H9 (cell line): ENCODE measurements around the gene PRPF8. TPM values are rescaled to one million over a fixed set of nuclear protein-coding genes. Genes with fewer than 3 reads are reported as not detected.

Source experiments
- DNase-seq: peaks from one replicate; pipeline ENCODE4 v3.0.0-alpha.2; 2017
- H2AFZ ChIP-seq: one replicate; pipeline ENCODE4 v1.6.1; 2013; ENCODE audit warnings: mild to moderate bottlenecking, low read length, control low read depth, moderate library complexity
- H2AK5ac ChIP-seq: 2 replicates; pipeline ENCODE4 v1.6.1; 2013; ENCODE audit warnings: low read length, control low read depth, mixed read lengths; ENCODE audit not compliant: insufficient read length
- H2BK120ac ChIP-seq: one replicate; pipeline ENCODE4 v1.6.1; 2013; ENCODE audit warnings: low read depth, mild to moderate bottlenecking, low read length, control low read depth, inconsistent platforms; ENCODE audit not compliant: poor library complexity, severe bottlenecking
- H2BK12ac ChIP-seq: 2 replicates; pipeline ENCODE4 v1.6.1; 2013; ENCODE audit warnings: low read length, control low read depth, mixed read lengths, low read depth; ENCODE audit not compliant: insufficient read length
- H2BK15ac ChIP-seq: 2 replicates; pipeline ENCODE4 v1.6.1; 2013; ENCODE audit warnings: low read depth, low read length, control low read depth
- H2BK20ac ChIP-seq: one replicate; pipeline ENCODE4 v1.6.1; 2013; ENCODE audit warnings: low read depth, mild to moderate bottlenecking, low read length, control low read depth, inconsistent platforms; ENCODE audit not compliant: poor library complexity, severe bottlenecking
- H2BK5ac ChIP-seq: 2 replicates; pipeline ENCODE4 v1.6.1; 2013; ENCODE audit warnings: low read length, control low read depth, mixed read lengths; ENCODE audit not compliant: insufficient read length
- H3K14ac ChIP-seq: 2 replicates; pipeline ENCODE4 v1.6.1; 2013; ENCODE audit warnings: low read length, control low read depth; ENCODE audit not compliant: insufficient read depth
- H3K18ac ChIP-seq: 2 replicates; pipeline ENCODE4 v1.6.1; 2013; ENCODE audit warnings: low read depth, mild to moderate bottlenecking, mixed read lengths, low read length, control low read depth; ENCODE audit not compliant: insufficient read length
- H3K23ac ChIP-seq: 2 replicates; pipeline ENCODE4 v1.6.1; 2013; ENCODE audit warnings: low read length, control low read depth, mixed read lengths, low read depth; ENCODE audit not compliant: insufficient read length
- H3K23me2 ChIP-seq: 2 replicates; pipeline ENCODE4 v1.6.1; 2013; ENCODE audit warnings: low read depth, mild to moderate bottlenecking, mixed read lengths, low read length, control low read depth; ENCODE audit not compliant: insufficient read length, poor library complexity, severe bottlenecking
- H3K27ac ChIP-seq: 2 replicates; pipeline ENCODE4 v1.5.1; 2013; ENCODE audit warnings: low read length, control low read depth, mixed read lengths, low read depth; ENCODE audit not compliant: insufficient read length
- H3K27me3 ChIP-seq: 2 replicates; pipeline ENCODE4 v1.6.1; 2013; ENCODE audit warnings: low read length, control low read depth, inconsistent platforms; ENCODE audit not compliant: insufficient read depth
- H3K4ac ChIP-seq: 2 replicates; pipeline ENCODE4 v1.6.1; 2013; ENCODE audit warnings: low read depth, mild to moderate bottlenecking, control low read depth, inconsistent platforms, low read length, moderate library complexity
- H3K4me1 ChIP-seq: 2 replicates; pipeline ENCODE4 v1.6.1; 2013; ENCODE audit warnings: low read length, control low read depth, inconsistent platforms; ENCODE audit not compliant: insufficient read depth
- H3K4me2 ChIP-seq: 2 replicates; pipeline ENCODE4 v1.6.1; 2013; ENCODE audit warnings: low read length, control low read depth, mixed read lengths; ENCODE audit not compliant: insufficient read length, insufficient read depth
- H3K56ac ChIP-seq: 2 replicates; pipeline ENCODE4 v1.6.1; 2013; ENCODE audit warnings: low read depth, mild to moderate bottlenecking, mixed read lengths, low read length, control low read depth; ENCODE audit not compliant: insufficient read length
- H3K79me1 ChIP-seq: 2 replicates; pipeline ENCODE4 v1.6.1; 2013; ENCODE audit warnings: low read depth, mild to moderate bottlenecking, moderate library complexity, low read length, control low read depth, inconsistent platforms; ENCODE audit not compliant: insufficient read depth, poor library complexity, severe bottlenecking
- H3K79me2 ChIP-seq: 2 replicates; pipeline ENCODE4 v1.6.1; 2013; ENCODE audit warnings: low read length, control low read depth, inconsistent platforms; ENCODE audit not compliant: insufficient read depth
- H3K9ac ChIP-seq: 2 replicates; pipeline ENCODE4 v1.6.1; 2013; ENCODE audit warnings: low read length, control low read depth, mixed read lengths; ENCODE audit not compliant: insufficient read length; ENCODE audit errors: extremely low read depth
- H3K9me3 ChIP-seq: one replicate; pipeline ENCODE4 v1.6.1; 2013; ENCODE audit warnings: low read depth, low read length, inconsistent platforms; ENCODE audit not compliant: control insufficient read depth
- H3T11ph ChIP-seq: one replicate; pipeline ENCODE4 v1.6.1; 2013; ENCODE audit warnings: mild to moderate bottlenecking, low read length, control low read depth, inconsistent platforms
- H4K20me1 ChIP-seq: one replicate; pipeline ENCODE4 v1.6.1; 2013; ENCODE audit not compliant: control insufficient read depth, insufficient read length, insufficient read depth
- H4K5ac ChIP-seq: 2 replicates; pipeline ENCODE4 v1.6.1; 2013; ENCODE audit warnings: low read depth, mild to moderate bottlenecking, mixed read lengths, low read length, control low read depth; ENCODE audit not compliant: insufficient read length
- H4K8ac ChIP-seq: replicated peaks from 2 replicates; pipeline ENCODE4 v1.6.1; 2013; ENCODE audit warnings: low read length, control low read depth, mixed read lengths, low read depth; ENCODE audit not compliant: insufficient read length
- H4K91ac ChIP-seq: 2 replicates; pipeline ENCODE4 v1.6.1; 2013; ENCODE audit warnings: low read depth, mild to moderate bottlenecking, moderate library complexity, mixed read lengths, low read length, control low read depth; ENCODE audit not compliant: insufficient read length
- H3K27ac Mint-ChIP-seq, 3 experiments: 2 replicates in 2 of 3; 3 replicates in 1 of 3; pipeline ENCODE4 v1.8.0; 2020 to 2021; ENCODE audit warnings: mixed read lengths in 3 of 3, mild to moderate bottlenecking in 1 of 3, moderate library complexity in 1 of 3
- H3K27me3 Mint-ChIP-seq: 2 replicates; pipeline ENCODE4 v1.8.0; 2021; ENCODE audit warnings: low read depth, mild to moderate bottlenecking, moderate library complexity, mixed read lengths
- H3K36me3 Mint-ChIP-seq, 3 experiments: 2 replicates in 2 of 3; 3 replicates in 1 of 3; pipeline ENCODE4 v1.8.0; 2020 to 2021; ENCODE audit warnings: low read depth in 3 of 3, mixed read lengths in 3 of 3; ENCODE audit not compliant: insufficient read depth in 1 of 3
- H3K4me1 Mint-ChIP-seq, 2 experiments: 2 replicates each; pipeline ENCODE4 v1.8.0; 2020; ENCODE audit warnings: mixed read lengths in 2 of 2
- H3K4me3 Mint-ChIP-seq, 2 experiments: 2 replicates in 1 of 2; 3 replicates in 1 of 2; pipeline ENCODE4 v1.8.0; 2020 to 2021; ENCODE audit warnings: mild to moderate bottlenecking in 2 of 2, mixed read lengths in 2 of 2, moderate library complexity in 1 of 2
- H3K9me3 Mint-ChIP-seq, 2 experiments: 2 replicates in 1 of 2; 3 replicates in 1 of 2; pipeline ENCODE4 v1.8.0; 2020; ENCODE audit warnings: mild to moderate bottlenecking in 2 of 2, mixed read lengths in 2 of 2, moderate library complexity in 1 of 2
- CTCF ChIP-seq: fragments of 200-600 bp; sonication (generic); conservative IDR thresholded peaks from 3 replicates; pipeline ENCODE4 v1.8.0; 2021; ENCODE audit warnings: antibody characterized with exemption, mild to moderate bottlenecking
- WGBS: extraction: QIAGEN DNeasy Blood & Tissue Kit; methylation state at CpG from one replicate; pipeline ENCODE4 v1.1.7; 2013; ENCODE audit warnings: missing lambda C conversion rate, low lambda C conversion rate, mixed read lengths; ENCODE audit not compliant: insufficient read length; ENCODE audit errors: extremely low coverage; 5-methylcytosine and 5-hydroxymethylcytosine counted together
- total RNA-seq: library from RNA; stranded (reverse); gene quantifications from 2 replicates; pipeline ENCODE4 v1.2.1, GENCODE V29; 2021

PRPF8 gene
- total RNA-seq, 1 experiment from 2014 or later: 408 TPM

- WGBS: no CpG with 5 or more reads among the region's 13 CpGs
- H3T11ph ChIP-seq: no peak overlapping the region
- no peaks in the 10 kb centered on the region for H3K9me3 ChIP-seq
- no peak overlapping the region for H4K8ac ChIP-seq
- no peaks in the 10 kb centered on the region for H3K79me1 ChIP-seq
- H2AFZ ChIP-seq: no peak overlapping the region
- no peak overlapping the region for H4K5ac ChIP-seq
- Mint-ChIP-seq H3K36me3 (peaks cover 2 to 8% (median 5%) of the 10 kb centered on the region in 3 experiments; a peak in 5 of 7 replicates), H3K27me3 (no peaks in the 10 kb centered on the region), H3K27ac (no peak overlapping the region; a peak in 1 of 7 replicates), H3K4me1 (peaks cover 8% of the 10 kb centered on the region in 2 experiments), H3K4me3 (no peak overlapping the region), H3K9me3 (no peaks in the 10 kb centered on the region)
- no peak overlapping the region for H2AK5ac ChIP-seq
- H2BK20ac ChIP-seq: no peak overlapping the region
- no peak for TF ChIP-seq CTCF
- H3K9ac ChIP-seq: no peak overlapping the region
- H4K91ac ChIP-seq: no peak overlapping the region
- no peaks in the 10 kb centered on the region for H3K4me1 ChIP-seq
- no peak overlapping the region for H3K4me2 ChIP-seq
- H3K4ac ChIP-seq: no peak overlapping the region
- no peak for DNase-seq
- no peak overlapping the region for H2BK12ac ChIP-seq
- no peak overlapping the region for H3K18ac ChIP-seq
- H3K14ac ChIP-seq: no peak overlapping the region; the same call in 1 of the 2 replicates
- no peak overlapping the region for H3K56ac ChIP-seq
- H2BK5ac ChIP-seq: no peak overlapping the region
- H2BK15ac ChIP-seq: no peak overlapping the region
- H3K79me2 ChIP-seq: no peaks in the 10 kb centered on the region; the same call in 1 of the 2 replicates
- H4K20me1 ChIP-seq: no peaks in the 10 kb centered on the region
- no peak overlapping the region for H3K27ac ChIP-seq
- no peaks in the 10 kb centered on the region for H3K27me3 ChIP-seq
- no peaks in the 10 kb centered on the region for H3K23me2 ChIP-seq
- no peak overlapping the region for H3K23ac ChIP-seq
- H2BK120ac ChIP-seq: no peak overlapping the region
Observed at GRCh38 chr17:1620486-1620885, 64.2 kb downstream of the PRPF8 start.
